IPS DF 6.9 (cell line): ENCODE data around the gene LIPK.

Source experiments
- DNase-seq: peaks from one replicate; pipeline ENCODE4 v3.0.0-alpha.2; 2013; ENCODE audit warnings: low read depth, low spot score
- H3K27ac ChIP-seq: one replicate; pipeline ENCODE4 v1.5.1; 2013; ENCODE audit warnings: low read length, control low read depth
- H3K27me3 ChIP-seq: 2 replicates; pipeline ENCODE4 v1.6.1; 2013; ENCODE audit warnings: mild to moderate bottlenecking, low read length; ENCODE audit not compliant: control insufficient read depth, insufficient read depth
- H3K36me3 ChIP-seq: 2 replicates; pipeline ENCODE4 v1.6.1; 2013; ENCODE audit warnings: low read length; ENCODE audit not compliant: control insufficient read depth, insufficient read depth
- H3K4me1 ChIP-seq: 2 replicates; pipeline ENCODE4 v1.6.1; 2013; ENCODE audit warnings: low read length; ENCODE audit not compliant: control insufficient read depth, insufficient read depth
- H3K4me3 ChIP-seq: 2 replicates; pipeline ENCODE4 v1.5.1; 2013; ENCODE audit warnings: mild to moderate bottlenecking, low read length
- H3K9me3 ChIP-seq: 2 replicates; pipeline ENCODE4 v1.6.1; 2013; ENCODE audit warnings: low read length, inconsistent platforms; ENCODE audit not compliant: control insufficient read depth, insufficient read depth
- WGBS: extraction: QIAGEN DNeasy Blood & Tissue Kit; methylation state at CpG from one replicate; pipeline ENCODE4 v1.1.7; 2013; ENCODE audit warnings: mixed read lengths, missing lambda C conversion rate; ENCODE audit not compliant: insufficient read length, insufficient coverage; 5-methylcytosine and 5-hydroxymethylcytosine counted together

The LIPK gene

DNA sequence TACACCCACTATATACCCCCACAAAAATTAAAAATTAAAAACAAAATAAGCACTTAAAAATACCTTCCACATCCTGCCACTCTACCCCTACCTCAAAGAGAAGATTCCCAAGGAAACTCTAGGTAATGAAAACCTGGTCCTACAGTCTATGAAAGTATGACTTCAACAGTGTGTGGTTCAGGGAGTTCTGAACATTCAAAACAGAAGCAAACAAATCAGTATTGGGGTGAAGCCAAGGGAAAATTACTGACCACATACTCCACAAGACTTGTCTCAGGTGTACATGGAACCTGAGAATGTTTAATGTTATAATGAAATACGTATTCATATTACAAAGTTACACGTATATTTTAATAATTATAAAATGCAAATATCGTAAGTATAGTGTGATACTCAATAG lies 76.2 kb downstream of the LIPK start:
- no peaks in the 10 kb centered on the region for H3K27me3 ChIP-seq
- no peaks in the 10 kb centered on the region for H3K4me1 ChIP-seq
- no CpG with 5 or more reads among the region's 3 CpGs for WGBS
- H3K4me3 ChIP-seq = no peak overlapping the region
- H3K9me3 ChIP-seq = no peaks in the 10 kb centered on the region
- no peaks in the 10 kb centered on the region for H3K36me3 ChIP-seq
- DNase-seq = no peak
- H3K27ac ChIP-seq = no peak overlapping the region

DNA sequence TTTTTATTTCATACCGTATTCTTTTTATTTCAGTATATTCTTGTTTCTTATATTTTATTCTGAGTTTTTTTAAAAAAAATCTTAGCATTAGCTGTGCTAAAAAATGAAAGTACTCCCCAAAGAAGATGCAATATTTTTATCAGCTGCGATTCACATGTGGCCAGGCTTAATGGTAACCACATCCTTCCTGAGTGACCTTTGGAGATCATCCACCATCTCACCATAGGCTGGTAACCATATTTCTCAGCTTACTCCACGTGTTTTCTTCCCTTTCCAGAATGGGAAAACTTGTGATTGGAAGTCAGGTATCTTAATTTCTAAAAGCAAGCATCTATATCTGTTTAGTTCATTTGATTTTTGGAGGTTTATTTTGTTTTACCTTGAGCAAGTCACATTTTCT lies 77.7 kb downstream of the LIPK start:
- Histone ChIP-seq H3K27me3 (no peaks in the 10 kb centered on the region), H3K4me3 (no peak overlapping the region), H3K9me3 (no peaks in the 10 kb centered on the region), H3K4me1 (no peaks in the 10 kb centered on the region), H3K36me3 (no peaks in the 10 kb centered on the region), H3K27ac (no peak overlapping the region)
- no peak for DNase-seq
- no CpG with 5 or more reads among the region's 3 CpGs for WGBS

DNA sequence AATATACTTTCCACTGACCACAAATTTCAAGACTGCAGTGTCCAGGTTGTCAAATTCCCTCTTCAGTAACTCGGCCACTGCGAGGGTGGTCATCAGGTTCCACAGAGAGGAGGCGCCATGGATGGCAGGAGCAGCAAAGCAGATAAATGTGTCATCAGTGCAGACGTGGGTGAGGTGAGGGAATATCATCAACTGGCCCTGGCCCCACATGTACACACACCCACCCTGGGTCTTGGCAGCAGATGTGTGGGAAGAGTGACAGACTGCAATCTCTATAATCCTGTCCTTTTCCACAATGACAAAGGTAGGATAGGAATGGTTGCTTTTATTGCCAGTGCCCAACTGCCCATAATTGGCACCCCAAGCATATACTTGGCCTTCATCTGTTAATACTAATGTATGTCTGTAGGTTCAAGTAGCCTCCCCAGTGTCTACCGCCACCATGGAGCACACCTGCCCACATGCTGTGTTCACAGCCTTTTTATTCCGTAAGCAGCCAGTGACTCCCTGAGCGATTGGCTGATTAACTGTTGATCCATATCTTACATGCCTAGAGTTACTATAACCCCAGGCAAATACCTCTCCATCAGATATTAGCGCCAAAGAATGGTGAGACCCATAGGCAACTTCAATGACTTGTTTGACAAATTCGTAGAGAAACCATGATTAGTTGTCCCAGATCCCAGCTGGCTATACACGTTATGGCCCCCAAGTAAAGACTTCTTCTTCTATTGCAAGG lies 80.2 kb downstream of the LIPK start:
- WGBS = no CpG with 5 or more reads among the region's 10 CpGs
- no peaks in the 10 kb centered on the region for H3K4me1 ChIP-seq
- H3K4me3 ChIP-seq = no peak overlapping the region
- H3K27me3 ChIP-seq = no peaks in the 10 kb centered on the region
- H3K36me3 ChIP-seq = no peaks in the 10 kb centered on the region
- H3K9me3 ChIP-seq = no peaks in the 10 kb centered on the region
- H3K27ac ChIP-seq = no peak overlapping the region
- DNase-seq = no peak

GRCh38 chr10:88787463-88787862 lies 81.4 kb downstream of the LIPK start:
- WGBS = no CpG with 5 or more reads among the region's 5 CpGs
- no peaks in the 10 kb centered on the region for H3K36me3 ChIP-seq
- no peak for DNase-seq

GRCh38 chr10:88788924-88789323 lies 82.9 kb downstream of the LIPK start:
- H3K9me3 ChIP-seq = no peaks in the 10 kb centered on the region
- no peak for DNase-seq
- no peaks in the 10 kb centered on the region for H3K27me3 ChIP-seq
- no peak overlapping the region for H3K27ac ChIP-seq
- H3K36me3 ChIP-seq = no peaks in the 10 kb centered on the region
- H3K4me3 ChIP-seq = no peak overlapping the region
- no peaks in the 10 kb centered on the region for H3K4me1 ChIP-seq

More at GRCh38 chr10:88787463-88787862, 81.4 kb downstream of the LIPK start:
- no peaks in the 10 kb centered on the region for H3K4me1 ChIP-seq
- H3K27me3 ChIP-seq = no peaks in the 10 kb centered on the region
- no peaks in the 10 kb centered on the region for H3K9me3 ChIP-seq
- no peak overlapping the region for H3K27ac ChIP-seq
- H3K4me3 ChIP-seq = no peak overlapping the region

- H3K36me3 ChIP-seq = no peaks in the 10 kb centered on the region
- WGBS = no CpG with 5 or more reads among the region's 2 CpGs
- H3K27ac ChIP-seq = no peak overlapping the region
- H3K27me3 ChIP-seq = no peaks in the 10 kb centered on the region
- no peaks in the 10 kb centered on the region for H3K9me3 ChIP-seq
- H3K4me3 ChIP-seq = no peak overlapping the region
- H3K4me1 ChIP-seq = no peaks in the 10 kb centered on the region
- peak; percentile 13 for DNase-seq
These were observed 85.9 kb downstream of the LIPK start for GRCh38 chr10:88791924-88792323.

- no peak for DNase-seq
- H3K4me1 ChIP-seq = no peaks in the 10 kb centered on the region
- H3K36me3 ChIP-seq = no peaks in the 10 kb centered on the region
- no peaks in the 10 kb centered on the region for H3K9me3 ChIP-seq
- H3K27me3 ChIP-seq = no peaks in the 10 kb centered on the region
- no peak overlapping the region for H3K27ac ChIP-seq
- no CpG with 5 or more reads among the region's 4 CpGs for WGBS
- no peak overlapping the region for H3K4me3 ChIP-seq
These were observed 86.6 kb downstream of the LIPK start for GRCh38 chr10:88792661-88793060.

- WGBS = no CpG with 5 or more reads among the region's 2 CpGs
- DNase-seq = no peak
- no peaks in the 10 kb centered on the region for H3K27me3 ChIP-seq
- H3K4me3 ChIP-seq = no peak overlapping the region
- no peaks in the 10 kb centered on the region for H3K4me1 ChIP-seq
- H3K36me3 ChIP-seq = no peaks in the 10 kb centered on the region
- H3K9me3 ChIP-seq = no peaks in the 10 kb centered on the region
- H3K27ac ChIP-seq = no peak overlapping the region
These were observed 87.8 kb downstream of the LIPK start for GRCh38 chr10:88793712-88794299.

- Histone ChIP-seq H3K4me1 (no peaks in the 10 kb centered on the region), H3K36me3 (no peaks in the 10 kb centered on the region), H3K9me3 (no peaks in the 10 kb centered on the region), H3K4me3 (no peak overlapping the region), H3K27ac (no peak overlapping the region), H3K27me3 (no peaks in the 10 kb centered on the region)
- WGBS = no CpG with 5 or more reads among the region's 1 CpG
- DNase-seq = no peak
These were observed 88.7 kb downstream of the LIPK start for GRCh38 chr10:88794731-88795130.

DNA sequence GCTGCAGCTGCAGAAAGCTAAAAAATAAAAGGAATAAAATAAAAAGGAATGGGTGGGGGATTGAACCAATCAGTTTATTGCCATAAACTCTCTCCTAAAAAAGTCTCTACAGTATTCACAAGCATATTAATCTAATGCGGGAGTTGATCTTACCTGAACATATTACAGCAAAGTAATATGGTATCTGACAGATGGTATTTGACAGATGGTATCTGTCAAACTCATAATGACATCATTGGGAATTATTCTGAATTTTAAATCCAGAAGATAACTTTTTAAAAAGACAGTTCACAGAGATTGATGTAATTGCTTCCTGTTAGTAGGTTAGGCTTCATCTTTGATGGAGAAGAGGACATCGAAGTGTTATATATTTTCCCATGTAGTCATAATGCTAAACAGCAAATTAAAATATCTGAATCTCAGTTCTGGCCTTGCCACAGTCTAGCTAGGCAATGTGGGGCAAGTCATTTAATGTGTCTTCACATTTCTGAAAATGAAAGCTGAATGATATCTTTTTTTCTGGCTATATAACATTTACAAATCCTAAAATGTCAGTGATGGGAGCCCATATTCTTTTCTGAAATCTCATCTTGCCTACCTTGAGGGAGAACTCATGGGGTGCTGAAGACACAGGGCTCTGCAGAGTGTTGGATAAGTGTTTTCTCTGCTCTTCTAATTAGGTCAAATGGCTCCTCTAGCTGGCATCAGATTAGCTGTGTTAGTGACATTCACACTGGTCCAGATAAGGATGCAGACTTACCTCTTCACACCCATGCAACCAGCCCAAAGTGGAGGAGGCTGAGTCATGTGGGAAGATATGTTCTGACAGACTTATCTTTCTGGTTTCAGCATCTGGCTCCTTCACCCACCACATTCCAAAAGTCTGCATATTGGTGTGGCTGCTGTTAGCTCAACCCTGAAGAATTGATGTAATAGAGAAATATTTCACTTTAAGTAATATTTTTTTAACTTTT lies 94.4 kb downstream of the LIPK start:
- Histone ChIP-seq H3K4me1 (no peaks in the 10 kb centered on the region), H3K4me3 (no peak overlapping the region), H3K36me3 (no peaks in the 10 kb centered on the region), H3K9me3 (no peaks in the 10 kb centered on the region), H3K27me3 (no peaks in the 10 kb centered on the region), H3K27ac (no peak overlapping the region)
- WGBS = no CpG with 5 or more reads among the region's 2 CpGs
- no peak for DNase-seq
